CD1c-positive myeloid dendritic cell (primary cell): Measurements from ENCODE around the gene SLC22A8.
"Not testable (repeated sequence)": the region's sequence is repeated elsewhere in the genome, so short reads cannot be mapped to it uniquely, and the experiment has no call there.

Experiments
- DNase-seq: peaks from one replicate; pipeline ENCODE4 v3.0.0-alpha.2; 2016; ENCODE audit errors: extremely low spot score

The SLC22A8 gene

DNA sequence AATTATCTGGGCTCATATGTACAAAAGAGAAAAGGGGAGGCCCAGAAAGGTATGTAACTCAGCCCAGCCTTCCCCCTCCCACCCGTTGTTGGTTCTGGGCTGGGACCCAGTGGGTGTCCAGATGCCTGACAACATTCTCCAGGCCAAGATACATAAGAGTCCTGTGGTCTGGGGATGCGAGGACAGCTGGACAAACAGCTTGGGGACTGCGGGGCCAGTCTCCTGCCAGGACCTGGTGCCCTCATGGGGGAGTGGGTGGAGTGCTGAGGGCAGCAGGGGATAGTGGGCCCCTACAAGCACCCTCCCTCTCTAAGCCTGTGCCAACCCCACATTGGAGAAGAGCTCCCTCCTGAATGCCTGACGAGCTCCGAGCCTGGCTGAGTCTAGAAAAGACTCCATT lies 27.4 kb downstream of the SLC22A8 start:
- DNase-seq = no peak

DNA sequence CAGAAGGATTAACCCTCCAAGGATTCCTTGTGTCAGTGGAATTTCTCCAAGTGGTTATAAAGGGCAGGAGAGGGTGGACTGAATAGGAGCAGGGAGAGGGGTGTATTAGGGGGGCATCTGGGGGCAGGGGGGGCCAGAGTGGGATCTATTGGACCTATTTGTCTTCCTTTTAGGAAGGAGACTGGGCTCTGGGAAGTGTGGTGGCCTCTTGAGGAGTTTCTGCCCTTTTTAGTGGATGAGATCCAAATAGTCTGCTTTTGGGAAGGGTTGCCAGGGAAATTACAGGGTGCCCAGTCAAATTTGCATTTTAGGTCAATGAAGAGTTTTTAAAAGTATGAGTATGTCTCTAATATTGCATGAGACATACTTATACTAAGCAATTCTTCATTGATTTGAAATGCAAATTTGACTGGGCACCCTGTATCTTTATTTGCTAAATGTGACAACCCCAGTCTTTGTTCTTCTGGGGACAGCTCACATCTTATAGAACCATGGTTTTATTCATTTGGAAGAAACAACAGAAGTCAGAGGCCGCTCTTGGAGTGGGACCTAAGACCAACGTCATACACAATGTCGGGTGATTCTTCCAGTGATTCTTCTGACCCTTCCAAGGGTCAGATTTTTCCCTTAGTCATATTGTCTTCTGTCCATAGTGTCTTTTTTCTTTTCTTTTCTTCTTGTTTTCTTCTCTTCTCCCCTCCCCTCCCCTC lies 30.4 kb downstream of the SLC22A8 start:
- DNase-seq = no peak

DNA sequence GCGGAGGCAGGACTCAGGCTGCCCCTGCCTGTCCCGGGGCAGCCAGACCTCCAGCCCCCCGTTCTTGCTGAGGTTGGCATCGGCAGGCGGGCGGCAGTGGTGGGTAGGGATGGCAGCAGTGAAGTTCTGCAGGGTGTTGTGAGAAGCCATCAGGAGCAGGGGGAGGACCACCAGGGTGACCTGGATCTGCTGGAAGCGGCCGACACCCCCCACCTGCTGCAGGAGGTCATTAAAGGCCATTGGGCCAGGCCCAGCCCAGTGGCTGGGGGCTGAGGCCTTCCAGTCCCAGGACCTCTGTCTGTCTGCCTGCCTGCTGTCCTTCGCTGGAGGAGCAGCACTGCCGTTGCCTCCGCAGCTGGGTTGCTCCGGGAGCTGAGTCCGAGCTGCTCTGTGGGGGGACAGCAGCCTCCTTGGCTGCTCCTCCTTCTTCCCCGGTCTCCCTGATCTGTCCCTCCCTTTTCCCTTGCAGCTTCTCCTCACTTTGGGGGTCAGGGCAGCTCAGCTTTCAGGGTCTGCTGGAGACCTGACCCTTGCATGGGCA lies 31.1 kb downstream of the SLC22A8 start, which contains the start of gene SLC22A6:
TSS of gene SLC22A6 (minus strand) at position 517 of the 541 bp plus-strand sequence. CDS start at position 240, 277 bp downstream.
- DNase-seq = no peak

DNA sequence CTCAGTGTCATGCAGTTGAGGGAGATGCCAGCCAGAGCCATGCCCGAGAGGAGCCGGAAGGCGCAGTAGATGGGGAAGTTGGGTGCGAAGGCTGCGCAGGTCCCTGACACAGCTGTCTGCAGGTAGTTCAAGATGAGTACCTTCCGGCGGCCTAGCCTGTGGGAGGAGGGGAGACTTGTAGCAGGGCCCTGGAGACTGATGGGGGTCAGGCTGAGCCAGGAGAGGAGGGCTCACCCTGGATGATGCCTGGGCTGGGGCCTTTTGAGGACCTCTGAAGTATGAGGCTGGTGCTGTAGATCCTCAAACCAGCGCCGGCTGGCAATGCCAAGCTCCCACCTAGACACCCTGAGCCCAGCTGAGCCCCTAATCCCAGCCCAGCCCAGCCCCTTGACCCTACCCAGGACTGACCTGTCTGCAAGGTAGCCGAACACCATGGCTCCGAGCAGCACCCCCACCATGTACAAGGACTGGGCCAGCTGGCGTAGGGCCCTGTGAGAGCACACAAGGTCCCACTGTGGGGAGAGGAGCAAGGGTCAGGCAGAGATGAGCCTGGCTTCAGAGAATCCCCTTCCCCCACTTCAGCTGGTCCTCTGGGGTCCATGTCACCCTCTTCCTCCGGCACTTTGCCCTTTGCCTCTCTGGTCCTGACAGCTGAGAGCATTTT lies 32.0 kb downstream of the SLC22A8 start:
- DNase-seq = no peak

DNA sequence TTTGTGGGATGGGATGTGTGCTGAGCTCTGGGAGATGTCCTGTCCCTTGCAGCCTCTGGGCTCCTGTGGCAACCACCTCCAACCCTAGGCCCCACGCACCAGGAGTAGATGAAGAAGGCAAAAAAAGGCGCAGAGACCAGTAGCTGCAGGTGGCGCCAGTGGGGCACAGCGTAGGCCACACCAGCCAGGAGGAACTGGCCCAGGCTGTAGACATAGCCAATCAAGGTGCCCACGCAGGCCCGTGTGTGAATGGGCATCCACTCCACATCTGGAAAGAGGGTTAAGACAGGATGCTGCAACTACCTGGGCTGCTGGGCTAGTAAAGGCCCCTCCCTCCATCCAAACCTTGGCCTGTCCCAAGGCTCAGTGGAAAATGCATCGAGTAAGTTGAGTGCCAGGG lies 33.9 kb downstream of the SLC22A8 start:
- no peak for DNase-seq

DNA sequence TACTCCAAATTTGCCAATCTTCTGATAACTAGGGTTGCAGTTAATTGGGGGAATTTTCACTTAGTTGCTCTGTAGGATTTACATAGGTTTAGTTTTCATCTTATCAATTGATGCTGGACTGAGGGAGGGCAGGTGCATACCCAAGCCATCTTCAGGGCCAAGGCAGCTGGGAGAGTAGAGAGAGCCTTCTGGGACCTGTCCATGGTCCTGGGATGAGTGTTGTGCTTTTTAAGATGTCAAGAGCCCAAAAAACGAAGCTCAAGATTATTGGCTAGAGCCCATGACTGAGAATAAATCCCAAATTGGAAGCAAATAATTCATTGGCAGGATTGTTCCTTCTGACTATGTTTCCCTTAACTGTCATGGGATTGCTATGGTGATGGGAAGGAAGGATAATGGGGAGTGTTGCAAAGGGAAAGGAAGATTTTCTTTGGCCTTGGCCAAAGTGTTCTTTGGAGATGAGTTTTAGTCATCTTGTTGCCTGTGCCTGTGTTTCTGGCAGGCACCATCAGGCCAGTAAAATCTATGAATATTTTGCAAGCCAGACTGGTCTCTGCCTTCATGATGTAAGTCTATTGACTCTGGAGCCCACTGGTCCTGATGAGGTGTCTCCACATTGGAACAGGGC lies 35.4 kb downstream of the SLC22A8 start:
- DNase-seq = no peak

DNA sequence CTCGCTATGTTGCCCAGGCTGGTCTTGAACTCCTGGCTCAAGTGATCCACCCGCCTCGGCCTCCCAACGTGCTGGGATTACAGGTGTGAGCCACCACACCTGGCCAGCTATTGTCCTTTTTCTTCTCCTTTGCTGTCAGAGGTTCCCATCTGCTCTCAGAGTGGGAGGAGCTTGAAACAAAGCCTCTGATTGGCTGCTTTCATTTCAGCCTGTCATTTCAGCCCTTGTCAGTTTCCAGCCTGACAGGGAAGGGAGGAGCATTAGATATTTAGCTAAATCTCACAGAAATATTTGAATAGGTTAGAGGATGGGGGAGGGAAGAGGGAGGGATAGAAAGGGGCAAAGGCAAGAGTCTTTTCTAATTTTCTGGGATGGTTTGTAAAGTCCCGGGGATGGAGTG lies 39.5 kb downstream of the SLC22A8 start:
- no peak for DNase-seq

DNA sequence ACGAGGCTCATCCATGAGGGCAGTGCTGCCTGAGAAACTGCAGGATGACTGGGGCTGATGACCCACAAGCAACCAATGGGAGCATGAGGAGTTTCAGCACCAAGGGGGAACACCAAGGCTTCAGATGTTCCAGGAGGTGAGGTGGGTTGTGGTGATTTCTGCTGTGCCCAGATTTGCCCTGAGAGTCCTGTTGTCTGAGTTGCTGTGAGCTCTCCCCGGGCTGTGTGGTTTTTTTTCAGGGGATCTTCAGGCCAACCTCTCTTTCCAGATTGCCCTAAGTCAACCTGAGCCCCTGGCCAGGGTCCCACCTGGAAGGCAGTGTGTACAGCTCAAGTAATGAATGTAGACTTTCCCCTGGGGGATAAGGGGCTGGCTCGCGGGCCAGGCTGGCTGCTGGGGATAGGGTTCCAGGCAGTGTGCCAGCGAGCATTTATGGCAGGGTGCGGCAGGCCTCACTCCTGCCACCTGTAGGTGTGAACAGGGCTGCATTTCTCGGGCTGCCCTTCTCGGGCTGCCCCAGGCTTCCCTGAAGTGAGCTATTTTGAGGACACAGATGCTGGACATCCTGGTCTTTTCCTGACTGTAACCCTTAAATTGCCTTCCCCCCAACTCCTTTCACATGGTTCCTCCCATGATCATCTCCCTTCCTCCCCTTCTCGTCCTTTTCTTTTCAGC lies 40.7 kb downstream of the SLC22A8 start:
- no peak for DNase-seq

DNA sequence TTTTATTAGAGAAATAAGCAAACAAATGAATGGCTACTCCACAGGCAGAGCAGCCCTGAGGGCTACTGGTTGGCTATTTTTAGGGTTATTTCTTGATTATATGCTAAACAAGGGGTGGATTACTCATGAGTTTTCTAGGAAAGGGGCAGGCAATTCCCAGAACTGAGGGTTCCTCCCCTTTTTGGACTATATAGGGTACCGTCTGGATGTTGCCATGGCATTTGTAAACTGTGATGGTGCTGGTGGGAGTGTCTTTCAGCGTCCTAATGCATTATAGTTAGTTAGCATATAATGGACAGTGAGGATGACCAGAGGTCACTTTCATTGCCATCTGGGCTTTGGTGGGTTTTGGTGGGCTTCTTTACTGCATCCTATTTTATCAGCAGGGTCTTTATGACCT lies 50.1 kb downstream of the SLC22A8 start:
- DNase-seq = no peak

DNA sequence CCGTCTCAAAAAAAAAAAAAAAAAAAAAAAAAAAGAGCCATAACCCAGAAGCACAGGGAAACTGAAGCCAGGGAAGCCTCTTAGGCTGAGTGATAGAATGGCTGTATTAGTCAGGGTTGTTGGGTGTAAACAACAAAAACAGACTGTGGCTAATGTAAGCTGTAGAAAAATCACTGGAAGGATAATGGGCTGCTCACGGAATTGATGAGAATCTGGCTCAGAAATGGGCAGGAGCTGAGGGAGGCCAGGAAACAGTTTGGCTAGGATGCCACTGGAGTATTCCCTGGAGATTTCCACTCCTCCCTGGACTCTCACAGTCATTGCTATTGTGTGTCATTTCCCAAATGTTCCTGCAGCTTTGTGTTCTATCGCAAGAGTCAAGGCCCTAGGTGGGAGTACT lies 53.2 kb downstream of the SLC22A8 start:
- no peak for DNase-seq

DNA sequence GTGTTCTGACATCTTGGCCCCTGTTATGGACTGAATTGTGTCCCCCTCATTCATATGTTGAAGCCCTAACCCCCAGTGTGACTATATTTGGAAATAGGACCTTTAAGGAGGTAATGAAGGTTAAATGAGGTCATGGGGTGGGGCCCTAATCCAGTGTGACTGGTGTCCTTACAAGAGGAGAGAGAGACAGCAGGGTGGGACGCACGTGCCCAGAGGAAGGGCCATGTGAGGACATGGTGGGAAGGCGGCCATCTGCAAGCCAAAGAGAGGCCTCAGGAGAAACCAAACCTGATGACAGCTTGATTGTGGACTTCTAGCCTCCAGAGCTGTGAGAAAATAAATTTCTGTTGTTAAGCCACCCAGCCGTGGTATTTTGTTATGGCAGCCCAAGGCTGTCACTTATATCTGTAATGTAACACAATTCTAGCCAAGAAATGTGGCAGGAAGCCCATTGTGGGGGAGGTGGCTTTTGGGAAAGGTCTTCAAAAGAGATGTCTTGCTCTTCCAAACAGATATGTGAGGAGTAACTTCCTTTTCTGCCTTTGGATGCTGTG lies 54.5 kb downstream of the SLC22A8 start:
- no peak for DNase-seq

DNA sequence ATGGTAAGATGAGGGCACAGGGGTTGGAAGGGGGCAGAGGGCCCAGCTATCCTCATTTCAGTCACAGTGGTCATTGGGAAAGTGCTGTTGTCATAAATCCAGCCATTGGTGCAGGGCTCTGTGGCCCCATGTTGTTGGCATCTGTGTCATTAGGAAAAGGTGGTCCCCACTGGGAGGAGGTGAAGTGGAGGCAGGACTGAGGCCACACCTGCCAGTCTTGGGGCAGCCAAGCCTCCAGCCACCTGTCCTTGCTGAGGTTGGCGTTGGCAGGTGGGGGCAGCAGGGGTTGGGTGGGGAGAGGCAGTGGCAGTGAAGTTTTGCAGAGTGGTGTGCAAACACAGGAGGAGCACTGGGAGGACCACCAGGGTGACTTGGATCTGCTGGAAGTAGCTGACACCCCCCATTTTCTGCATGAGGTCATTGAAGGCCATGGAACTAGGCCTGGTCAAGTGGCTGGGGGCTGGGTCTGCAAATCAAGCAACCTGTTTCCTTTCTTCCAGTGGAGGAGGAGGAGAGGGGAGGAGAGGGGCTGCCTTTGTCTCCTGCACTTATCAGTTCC lies 56.1 kb downstream of the SLC22A8 start:
- DNase-seq = no peak

DNA sequence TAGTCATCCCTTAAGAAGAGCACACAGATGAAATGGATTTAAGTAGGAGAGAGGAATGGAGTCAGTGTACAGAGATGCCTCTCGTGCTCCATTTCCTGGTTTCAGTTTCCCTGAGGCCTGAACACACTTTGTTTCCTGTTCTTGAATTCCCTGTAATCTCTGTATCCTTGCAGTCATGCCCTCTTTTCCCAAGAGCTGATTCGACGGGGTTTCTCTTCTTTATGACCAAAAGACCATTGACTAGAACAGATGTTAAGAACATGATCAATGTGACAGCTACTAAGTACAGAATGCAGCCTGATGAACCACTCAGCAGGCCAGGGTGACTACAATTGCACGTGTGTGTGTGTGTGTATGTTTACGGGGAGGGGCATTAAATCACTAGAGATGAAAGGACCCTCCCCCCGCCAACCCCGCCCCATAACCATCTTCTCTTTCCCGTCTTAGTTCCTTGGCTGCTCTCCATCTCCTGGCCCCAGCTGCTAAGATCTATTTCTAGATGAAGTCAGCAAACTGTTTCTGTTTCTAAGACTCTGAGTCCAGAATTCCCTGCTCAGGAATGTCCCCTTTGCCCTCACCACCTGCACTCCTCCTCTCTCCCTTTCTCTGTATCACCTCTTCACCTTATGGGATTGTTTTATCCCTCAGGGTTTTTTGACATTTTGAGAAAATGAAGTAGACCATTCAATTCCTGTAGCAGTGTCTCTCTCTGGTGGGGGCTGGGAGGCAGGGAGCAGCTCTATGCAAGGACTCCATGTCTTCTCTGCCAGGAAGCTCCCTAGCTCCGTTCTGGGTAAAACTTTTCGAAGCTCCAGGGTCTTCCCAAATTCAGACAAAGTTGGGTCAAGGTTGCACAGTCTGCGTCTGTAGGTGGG lies 56.9 kb downstream of the SLC22A8 start:
- DNase-seq = no peak

DNA sequence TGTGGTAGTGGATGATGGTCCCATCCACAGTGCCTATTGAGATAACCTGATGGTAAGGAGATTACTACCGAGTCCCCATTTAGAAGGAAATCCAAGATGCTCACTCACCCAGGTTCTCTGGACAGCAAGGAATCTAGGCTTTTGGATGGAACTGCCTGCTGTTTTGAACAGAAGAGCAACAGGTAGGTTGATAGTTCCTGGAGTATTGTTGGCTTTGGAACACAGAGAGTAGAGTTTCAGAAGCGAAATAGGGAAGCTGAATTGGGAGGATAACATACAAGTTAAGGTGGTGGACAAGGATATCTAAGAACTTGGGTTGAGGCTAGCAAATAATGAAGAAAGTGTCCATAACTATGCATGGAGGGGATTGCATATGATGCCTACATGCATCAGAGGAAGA lies 58.5 kb downstream of the SLC22A8 start:
- no peak for DNase-seq

DNA sequence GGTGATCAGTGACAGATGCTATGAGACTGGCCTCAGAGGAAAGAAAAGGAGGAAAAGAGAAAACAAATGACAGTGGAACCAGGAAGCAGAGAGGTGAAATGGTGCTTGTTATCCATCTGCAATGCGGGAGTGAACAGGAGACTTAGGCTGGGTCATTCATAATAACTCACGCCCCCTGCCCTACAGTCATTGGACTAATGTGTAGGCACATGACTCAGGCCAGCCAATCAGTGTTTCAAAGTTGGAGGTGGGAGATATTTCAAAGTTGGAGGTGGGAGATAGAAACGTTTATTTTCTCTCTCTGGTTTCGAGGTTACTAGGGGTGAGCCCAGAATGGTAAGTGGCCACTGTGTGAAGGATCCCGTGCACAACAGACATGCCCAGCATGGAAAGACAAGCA lies 61.2 kb downstream of the SLC22A8 start:
- no peak for DNase-seq

DNA sequence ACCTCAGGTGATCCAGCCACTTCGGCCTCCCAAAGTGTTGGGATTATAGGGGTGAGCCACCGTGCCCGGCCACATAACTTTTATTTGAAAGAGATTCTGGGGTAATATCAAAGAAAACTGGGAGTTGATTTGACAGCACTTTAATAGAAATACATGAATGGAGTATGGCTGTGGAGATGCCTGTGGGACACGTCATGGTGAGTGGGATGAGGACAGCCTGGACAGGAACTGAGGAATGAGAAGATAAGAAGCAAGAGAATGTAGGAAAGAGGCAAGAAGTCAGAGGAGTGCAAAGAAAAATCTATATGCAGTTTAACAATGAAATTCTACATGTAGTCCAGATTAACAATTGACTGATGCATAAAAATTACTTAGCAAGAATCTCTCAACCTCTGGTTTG lies 61.8 kb downstream of the SLC22A8 start:
- DNase-seq = no peak

DNA sequence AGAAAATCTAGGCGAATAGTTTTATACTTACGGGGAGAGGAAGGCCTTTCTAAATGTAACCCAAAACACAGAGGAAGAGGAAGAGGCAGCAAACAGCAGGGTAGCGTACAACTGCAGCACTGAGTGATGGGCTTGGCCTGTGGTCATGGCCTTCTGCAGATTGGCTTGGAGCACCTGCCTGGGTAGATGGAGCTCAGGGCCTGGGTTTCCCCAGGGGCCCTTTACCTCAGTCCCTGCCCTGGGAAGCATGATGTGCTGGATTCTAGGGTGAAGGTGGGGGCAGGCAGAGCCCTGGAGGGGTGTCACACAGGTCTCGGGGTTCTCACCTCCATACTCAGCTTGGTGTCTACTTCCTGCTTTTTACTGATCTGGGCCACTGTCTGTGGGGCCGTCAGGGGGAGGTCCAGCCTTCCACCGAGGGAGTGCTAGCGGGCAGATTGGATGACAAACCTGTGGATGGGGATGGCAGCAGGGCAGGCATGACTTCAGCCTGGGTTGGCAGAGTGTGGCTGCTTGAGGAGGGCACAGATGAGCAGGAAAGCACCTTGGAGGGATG lies 66.8 kb downstream of the SLC22A8 start:
- DNase-seq = no peak

DNA sequence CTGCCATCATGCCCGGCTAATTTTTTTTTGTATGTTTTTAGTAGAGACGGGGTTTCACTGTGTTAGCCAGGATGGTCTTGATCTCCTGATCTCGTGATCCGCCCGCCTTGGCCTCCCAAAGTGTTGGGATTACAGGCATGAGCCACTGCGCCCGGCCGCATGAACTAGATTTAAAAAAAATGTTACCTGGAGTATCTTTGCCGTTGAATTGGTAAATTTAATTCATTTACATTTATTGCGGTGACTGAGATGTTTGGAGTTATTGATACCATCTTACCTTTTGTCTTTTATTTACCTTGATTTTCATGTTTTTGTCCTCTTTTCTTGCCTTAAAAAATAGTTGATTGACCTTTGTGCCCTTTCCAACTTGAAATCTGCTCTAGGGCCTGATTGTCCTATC lies 70.1 kb downstream of the SLC22A8 start:
- DNase-seq = not testable (repeated sequence)
